HG03139 (cell line): ENCODE results near the gene RNF6.

Source experiments
- ATAC-seq: cut with Tn5 transposase; IDR thresholded peaks from one replicate; pipeline ENCODE4 v1.9.1; 2021; ENCODE audit not compliant: unreplicated experiment

The RNF6 gene

DNA sequence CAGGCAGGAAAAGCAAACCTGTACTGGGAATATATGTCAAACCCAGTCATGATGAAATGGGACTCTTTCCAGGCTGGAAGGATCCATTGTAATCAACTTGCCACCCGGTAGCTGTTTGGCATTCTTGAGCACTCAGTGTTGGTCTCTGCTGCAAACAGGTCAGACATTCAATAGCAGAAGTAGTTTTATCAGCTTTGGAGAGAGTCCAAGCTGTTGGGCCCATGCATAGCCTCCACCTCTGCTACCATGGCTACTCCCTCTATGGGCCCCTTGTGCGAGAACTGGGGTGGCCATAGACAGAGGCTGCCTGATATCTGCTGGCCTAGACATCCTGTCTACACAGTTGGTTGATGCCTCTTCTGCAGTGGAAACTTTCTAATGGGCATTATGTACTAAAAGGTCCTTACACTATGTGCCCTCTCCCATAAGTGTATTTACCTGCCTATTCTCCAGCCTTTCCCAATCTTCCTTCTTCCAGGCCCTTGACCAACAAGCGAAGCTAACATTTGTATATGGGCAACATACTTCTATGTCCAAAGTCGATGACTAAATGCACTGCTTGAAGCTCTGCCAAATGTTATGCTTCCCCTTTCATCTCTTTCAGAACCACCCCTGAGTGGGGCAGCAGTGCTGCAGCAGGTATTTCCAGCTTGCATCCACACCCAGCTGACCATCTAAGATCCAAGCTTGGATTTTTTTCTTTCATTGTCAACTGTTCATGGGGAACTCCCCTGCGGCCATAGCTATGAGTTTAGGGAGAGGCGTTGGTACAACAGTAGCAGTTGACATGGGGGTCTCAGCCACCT is 5.3 kb upstream of the RNF6 start:
- ATAC-seq = no peak

DNA sequence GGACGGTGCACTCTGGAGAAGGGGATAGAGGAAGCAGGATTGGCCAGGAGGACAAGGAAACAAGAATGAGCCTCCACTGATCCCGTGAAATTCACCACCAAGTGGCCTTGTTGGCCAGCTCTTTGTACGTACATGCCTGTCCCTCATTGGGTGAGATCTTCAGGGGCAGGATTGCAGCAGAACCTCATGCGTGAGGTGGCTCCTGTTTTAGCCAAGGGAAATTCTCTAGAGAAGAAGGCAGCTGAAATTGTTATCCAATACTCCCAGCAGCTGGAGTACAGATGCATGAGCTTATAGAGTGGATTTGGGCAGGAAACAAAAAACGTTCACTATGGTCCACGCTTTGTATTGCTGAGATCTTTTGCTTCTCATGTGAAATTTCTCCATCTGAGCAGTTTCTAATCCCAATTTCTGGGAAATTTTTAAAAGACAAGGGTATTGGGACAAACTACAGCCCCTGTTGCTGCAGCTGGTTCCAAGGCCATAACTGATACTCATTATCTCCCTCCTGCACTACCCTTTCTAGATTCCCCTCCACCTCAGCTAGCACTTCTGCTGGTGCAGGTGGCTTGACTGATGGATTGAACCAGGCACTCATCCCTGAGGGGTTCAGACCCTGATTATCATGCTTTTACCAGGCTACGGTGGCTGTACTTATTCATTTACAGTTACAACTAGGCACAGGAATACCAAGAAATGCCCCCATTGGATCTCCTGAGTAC is 3.9 kb upstream of the RNF6 start:
- ATAC-seq = no peak

DNA sequence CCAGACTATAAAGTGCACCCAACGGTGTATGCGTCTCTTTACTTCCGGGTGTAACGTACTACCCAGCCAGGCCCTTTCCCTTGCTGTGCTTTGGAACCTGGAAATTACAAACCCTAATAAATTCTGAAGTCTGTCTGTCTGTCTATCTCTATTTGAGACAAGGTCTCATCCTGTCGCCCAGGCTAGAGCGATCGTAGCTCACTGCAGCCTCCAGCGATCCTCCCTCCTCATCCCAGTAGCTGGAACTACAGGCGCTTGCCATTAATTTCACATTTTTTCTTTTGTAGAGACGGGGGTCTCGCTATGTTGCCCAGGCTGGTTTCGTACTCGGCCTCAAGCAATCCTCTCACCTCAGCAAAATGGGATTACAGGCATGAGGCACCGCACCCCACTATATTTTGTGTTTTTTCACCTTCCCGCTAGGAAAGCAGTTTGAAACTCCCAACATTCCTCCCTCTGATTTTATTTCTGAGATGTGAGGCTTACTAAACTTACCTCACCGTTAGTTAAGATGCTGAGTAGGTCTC is 469 bp upstream of the RNF6 start:
- ATAC-seq = no peak

DNA sequence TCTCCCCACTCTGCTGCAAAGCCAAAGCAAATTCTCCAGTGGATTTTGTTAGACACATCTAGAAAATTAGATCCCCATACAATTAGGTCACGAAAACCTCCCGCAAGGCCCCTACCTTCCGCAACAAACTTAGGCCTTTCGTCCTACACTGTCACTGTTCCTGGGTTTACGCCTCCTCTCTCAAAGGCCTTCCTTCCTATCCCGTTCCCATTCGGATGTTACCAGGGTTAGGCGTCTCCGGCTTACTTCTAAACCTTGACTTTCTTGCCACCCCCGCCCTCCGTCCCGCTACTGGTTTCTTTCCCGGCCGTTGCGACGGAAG is 754 bp downstream of the RNF6 start:
- peak; percentile 11 for ATAC-seq

DNA sequence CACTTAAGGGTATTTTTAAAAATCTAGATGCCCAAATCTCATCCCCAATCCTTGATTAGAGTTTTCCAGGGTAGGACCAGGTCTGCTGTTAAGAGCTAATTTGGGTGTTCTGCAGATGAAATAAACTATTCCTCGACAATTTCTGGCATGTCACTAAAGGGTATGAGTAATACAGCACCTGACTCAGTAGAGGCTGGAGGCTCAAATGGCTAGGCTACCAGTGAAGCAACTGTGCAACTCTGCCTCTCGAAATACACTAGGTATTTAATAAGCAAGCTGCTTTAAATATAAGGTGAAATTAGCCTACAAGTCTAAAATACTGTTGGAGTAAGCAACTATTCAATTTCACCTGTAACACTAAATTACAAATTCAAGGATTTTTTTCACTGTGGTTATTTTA is 1.5 kb downstream of the RNF6 start:
- ATAC-seq = no peak

DNA sequence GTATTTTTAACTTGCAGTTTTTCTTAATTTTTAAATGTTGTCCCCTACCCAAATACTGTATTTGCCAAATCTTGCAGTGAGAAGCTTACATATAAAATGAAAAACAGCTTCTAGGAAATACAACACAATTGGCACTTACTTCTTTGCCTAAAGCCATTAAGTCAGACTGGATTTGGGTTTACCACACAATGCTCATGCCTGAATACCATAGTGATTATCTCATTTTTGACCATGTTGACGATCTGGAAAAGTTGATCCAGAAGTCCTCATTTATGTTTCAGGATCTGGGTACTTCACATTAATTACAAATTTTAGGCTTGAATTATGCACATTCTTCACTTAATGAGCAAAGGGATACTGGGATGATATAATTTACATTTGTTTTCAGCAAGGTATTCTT is 2.4 kb downstream of the RNF6 start:
- ATAC-seq = no peak

DNA sequence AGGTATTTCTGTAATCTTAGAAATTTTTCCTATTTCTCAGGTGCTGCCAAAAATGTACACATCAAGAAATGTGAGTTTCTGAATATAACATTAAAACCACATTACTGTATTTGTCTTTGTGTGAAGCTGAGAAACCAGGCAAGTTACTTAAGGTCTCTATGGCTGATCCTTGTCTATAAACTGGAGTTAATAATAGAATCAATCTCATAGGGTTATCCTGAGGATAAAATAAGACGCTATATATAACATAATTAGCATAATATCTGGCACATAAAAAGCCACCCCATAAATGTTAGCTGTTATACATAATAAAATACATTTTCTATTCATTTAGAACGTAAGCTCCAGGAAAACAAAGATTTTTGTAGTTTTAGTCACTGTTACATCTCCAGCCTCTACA is 6.1 kb downstream of the RNF6 start:
- ATAC-seq = no peak

DNA sequence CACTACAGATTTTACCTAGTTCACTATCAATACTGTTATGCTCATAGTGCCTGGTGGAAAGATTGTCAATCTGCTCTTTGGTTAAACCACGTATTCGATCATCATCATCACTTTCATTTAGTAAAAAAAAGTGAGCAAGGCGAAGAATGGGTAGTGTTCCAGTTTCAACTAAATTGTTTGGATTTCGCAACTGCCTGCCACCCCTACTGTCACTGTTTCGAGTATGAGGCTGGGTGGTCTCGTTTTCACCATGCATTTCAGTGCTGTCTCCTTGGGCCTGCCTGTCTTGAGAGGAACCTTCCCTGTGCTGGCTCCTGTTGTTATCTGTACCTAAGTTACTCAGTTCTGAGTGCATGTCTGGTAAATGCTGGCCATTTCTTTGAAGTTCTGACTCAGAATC is 8.1 kb downstream of the RNF6 start:
- ATAC-seq = no peak

DNA sequence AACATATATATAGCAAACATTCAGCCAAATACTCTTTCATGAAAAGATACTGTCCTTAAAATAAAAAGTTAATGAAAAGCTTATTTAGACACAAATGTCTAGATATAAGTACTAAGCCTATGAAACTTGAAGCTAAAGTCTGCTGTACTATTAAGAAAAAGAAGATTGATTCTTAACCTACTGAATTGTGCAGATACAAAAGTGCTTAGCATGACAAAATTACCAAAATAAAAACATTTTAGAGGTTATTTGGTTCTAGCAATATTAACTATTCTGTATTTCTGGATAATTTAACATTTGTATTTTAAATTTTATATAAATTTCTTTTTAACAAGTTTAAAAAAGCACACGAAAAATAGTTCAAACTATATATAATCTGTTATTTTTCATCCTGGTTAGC is 8.8 kb downstream of the RNF6 start:
- no peak for ATAC-seq

DNA sequence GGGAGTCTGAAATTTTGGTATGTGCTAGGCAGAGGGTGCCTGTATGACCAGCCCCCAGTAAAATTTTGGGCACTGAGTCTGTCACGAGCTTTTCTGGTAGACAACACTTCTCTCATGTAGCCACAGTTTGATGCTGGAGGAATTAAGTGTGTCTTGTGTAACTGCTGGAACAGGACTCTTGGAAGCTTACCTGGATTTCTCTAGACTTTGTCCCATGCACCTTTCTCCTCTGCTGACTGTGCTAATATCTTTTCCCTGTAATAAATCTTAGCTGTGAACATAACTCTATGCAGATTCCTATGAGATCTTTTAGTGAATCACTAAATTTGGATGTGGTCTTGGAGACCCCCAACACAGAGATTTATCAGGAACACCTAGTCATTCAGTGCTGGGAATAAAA is 13.8 kb downstream of the RNF6 start:
- no peak for ATAC-seq

DNA sequence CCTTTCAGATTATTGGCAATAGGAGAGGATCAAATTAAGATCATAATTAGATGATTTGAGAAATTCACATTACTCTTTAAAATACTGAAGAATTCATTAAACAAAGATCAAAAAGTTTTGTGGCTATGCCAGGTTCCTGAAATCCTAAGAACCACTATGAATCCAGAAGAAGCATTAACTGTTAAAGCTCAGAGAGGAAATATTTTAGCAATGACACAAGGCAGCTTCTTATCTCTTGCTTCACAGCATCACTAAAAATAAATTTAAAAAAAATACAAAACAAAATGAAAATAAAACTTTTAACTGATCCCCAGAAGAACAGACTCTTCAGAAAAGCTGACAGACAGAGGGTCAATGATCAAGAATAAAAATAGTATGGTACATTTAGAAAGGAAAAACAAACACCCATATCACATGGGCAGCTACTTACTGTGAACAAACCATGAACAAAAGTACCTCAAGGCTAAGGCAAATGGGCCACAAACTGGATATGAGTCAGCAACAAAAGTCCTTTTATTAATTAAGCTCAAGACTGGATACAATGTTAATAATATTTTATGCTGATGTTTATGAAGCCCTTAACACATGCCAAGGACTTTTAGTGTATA is 19.6 kb downstream of the RNF6 start:
- no peak for ATAC-seq

DNA sequence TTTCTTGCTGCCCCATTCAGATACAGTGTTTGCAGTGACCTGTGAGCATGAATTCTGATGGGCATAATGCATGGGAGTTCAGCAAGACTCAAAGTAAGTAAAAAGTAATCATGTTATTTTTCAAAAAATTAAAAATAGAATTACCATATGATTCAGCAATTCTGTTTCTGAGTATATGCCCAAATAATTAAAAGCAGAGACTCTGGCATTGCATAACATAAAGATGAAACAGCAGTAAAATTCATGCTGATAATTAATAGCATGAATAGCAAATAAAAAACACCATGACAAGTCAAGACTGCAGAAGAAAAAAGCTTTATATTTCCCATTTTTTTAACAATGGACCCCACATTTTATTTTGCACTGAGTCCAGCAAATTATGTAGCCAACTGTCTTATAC is 21.3 kb downstream of the RNF6 start:
- ATAC-seq = no peak

DNA sequence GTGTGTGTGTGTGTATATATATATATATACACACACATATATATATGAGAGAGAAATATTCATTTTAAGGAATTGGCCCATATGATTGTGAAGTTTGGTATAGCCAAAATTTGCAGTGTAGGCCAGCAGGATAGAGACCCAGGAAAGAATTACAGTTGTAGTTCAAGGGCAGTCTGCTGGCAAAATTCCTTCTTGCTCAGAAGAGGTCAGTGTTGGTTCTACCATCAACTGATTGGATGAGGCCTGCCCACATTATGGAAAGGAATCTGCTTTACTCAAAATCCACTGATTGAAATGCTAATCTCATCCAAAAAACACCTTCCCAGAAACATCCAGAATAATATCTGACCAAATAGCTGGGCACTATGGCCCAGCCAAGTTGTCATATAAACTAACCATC is 24.0 kb downstream of the RNF6 start:
- ATAC-seq = no peak

DNA sequence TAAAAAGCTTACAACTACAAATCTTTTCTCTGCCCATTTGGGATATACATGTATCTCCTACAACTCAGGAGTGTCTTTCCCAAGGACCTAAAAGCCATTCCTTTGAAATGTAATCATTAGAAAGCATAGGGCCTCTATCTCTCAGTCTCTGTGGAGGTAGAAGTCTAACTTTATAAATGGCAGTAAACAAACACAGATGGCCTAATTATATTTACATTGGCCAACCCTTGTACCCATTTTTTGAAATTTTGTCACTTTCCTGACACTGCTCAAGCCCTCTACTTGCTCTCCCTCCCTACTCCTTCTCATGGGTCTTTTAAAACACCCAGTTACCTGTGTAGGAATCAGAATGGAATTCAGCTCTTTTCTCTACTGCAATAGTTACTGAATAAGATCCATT is 24.8 kb downstream of the RNF6 start:
- ATAC-seq = no peak

DNA sequence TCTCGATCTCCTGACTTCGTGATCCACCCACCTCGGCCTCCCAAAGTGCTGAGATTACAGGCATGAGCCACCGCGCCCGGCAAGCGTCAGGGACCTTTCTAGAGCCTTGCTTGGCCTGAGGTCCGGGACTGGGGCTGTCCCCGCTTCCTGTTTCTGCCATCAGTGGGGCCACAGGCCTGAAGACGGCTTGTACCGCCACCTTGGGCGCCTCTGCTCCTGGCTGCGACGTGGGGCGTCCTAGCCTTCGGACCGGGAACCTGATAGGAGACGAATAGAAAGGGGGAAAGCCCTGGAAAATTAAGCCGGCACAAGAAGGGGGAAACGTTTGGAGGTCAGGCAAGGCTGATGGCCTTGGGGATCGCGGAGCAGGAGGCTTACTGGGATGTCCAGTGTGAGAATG is 35.1 kb downstream of the RNF6 start:
- ATAC-seq = no peak

DNA sequence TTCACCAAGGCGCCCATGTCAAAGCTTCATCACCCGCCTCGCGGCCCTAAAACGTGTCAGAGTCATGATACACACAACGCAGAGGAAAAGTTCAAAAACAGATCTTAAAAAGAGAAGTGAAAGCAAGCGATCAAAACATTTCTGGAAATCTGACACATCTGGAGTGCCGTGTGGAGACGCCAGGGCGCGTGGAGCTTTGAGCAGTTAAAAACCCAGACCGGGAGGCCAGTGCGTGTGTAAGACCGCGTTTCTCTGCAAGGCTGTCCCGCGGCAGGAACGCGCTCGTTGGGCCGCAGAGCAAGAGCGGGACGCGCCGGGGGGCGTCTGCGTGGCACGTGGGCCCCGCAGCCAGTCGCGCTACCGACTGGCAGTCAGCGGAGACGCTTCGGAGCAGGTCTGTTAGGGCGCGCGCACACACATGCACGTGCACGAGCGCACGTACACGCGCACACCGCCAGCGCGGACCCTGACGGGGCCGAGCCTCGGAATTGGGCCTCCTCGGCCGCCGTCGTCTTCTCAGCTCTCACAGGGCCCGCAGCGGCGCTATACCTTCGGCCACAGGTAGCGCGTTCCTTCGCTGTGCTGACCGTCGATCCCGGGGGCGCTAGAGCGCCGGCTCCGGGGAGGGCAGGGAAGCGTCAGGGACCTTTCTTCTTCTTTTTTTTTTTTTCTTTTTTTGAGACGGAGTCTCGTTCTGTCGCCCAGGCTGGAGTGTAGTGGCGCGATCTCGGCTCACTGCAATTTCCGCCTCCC is 35.8 kb downstream of the RNF6 start:
- peak; percentile 88 for ATAC-seq

DNA sequence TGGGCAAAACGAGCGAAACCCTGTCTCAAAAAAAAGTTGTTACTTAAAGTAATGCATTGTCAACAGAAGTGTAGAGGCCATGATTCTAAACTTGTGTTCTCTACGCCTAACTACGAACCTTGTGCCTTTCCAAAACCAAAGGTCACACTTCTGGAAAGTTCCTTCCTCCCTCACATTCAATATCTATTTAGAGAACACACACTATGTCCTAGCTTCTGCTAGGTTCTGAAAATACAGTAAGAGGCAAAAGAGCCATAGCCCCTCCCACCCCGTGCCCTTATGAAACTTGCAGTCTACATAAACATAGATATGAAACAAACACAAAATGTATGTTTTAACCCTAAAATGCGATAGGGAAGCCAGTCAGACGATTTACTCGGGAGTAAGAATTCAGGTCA is 36.4 kb downstream of the RNF6 start:
- no peak for ATAC-seq

DNA sequence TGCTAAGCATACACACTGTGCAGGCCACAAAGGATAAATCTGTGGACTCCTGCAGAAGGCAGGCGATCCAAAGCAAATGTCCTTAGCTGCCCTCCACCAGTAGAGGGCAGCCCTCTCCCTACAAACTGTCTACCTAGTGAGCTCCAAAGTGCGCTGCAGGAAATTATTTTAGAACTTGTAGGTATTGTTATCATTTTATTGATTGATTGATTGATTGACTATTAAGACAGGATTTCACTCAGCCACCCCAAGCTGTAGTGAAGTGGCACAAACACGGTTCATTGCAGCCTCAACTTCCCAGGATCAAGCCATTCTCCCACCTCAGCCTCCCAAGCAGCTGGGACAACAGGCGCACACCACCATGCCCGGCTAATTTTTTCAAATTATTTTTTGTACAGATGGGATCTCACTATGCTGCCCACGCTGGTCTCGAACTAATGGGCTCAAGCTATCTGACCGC is 37.3 kb downstream of the RNF6 start:
- ATAC-seq = peak; percentile 28

DNA sequence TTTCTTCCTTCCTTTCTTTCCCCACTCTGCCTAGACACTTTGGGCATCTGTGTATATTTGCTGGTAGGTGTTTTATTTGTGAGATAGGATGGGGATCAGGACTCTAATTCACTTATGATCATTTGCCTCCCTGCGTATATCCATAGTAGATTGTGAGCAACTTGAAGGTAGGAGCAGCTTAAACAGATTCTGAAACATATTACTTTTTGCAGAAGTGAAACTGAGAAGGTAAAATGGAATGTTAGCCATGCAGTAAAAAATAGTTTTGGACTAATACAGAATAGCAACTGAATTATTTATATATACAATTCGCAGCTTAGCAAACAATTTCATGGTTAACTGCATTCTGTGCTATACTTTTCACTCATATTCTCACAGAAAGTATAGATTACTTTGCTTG is 38.7 kb downstream of the RNF6 start:
- ATAC-seq = no peak

DNA sequence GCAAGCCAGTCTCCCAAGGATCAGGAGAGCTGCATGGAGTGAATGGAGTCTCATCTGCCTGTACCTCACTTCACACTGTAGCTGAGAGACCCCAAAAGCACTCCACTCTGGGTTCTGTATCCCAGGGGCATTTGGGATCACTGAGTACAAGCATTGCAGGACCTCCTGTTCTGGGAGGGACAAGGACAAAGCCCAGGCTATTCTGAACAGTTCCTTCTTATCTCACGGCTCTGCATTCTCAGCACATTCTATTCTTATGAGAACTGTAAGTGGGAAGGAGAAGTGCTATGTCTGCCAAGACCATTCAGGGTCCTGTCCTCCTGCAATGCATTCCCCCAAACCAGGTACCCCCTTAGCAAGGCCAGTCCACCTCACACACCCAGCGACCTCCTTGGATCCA is 42.8 kb downstream of the RNF6 start:
- no peak for ATAC-seq

DNA sequence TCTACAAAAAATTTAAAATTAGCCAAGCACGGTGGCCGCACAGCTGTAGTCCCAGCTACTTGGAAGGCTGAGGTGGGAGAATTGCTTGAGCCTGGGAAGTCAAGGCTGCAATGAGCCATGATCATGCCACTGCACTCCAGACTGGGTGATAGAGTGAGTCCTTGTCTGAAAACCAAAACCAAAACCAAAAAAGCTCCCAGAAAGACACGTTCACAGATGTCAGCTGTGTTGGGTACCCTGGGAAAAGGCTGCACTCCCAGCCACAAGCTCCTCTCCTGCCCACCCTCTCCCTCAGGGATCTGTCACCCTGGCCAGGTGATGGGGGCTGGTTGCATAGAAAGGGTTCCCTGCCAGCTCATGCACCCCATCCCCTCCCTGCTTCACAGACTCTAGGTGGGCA is 53.3 kb downstream of the RNF6 start:
- no peak for ATAC-seq
